ENCODE results near the gene HORMAD2.
"Not testable (repeated sequence)": the region's sequence is repeated elsewhere in the genome, so short reads cannot be mapped to it uniquely, and the experiment has no call there.

HORMAD2 gene

GRCh38 chr22:30192427-30192826 lies 112.2 kb downstream of the HORMAD2 start:
- Mint-ChIP-seq H3K4me1 (ENCODE audit: low read depth) (peaks cover 76% of the 10 kb centered on the region), H3K4me3 (no peak overlapping the region)
- no peak for DNase-seq

GRCh38 chr22:30193031-30193775 lies 112.9 kb downstream of the HORMAD2 start:
- Mint-ChIP-seq H3K4me3 (no peak overlapping the region), H3K9me3 (no peaks in the 10 kb centered on the region), H3K4me1 (ENCODE audit: low read depth) (peaks cover 74% of the 10 kb centered on the region), H3K27me3 (no peaks in the 10 kb centered on the region), H3K36me3 (ENCODE audit: low read depth) (no peaks in the 10 kb centered on the region), H3K27ac (no peak overlapping the region)
- DNase-seq: no peak

More at GRCh38 chr22:30192427-30192826, 112.2 kb downstream of the HORMAD2 start:
- no peaks in the 10 kb centered on the region for H3K36me3 Mint-ChIP-seq (ENCODE audit: low read depth)
- no peaks in the 10 kb centered on the region for H3K27me3 Mint-ChIP-seq
- no peaks in the 10 kb centered on the region for H3K9me3 Mint-ChIP-seq
- no peak overlapping the region for H3K27ac Mint-ChIP-seq

- H3K4me3 Mint-ChIP-seq: peak overlapping the region; percentile 29
- no peaks in the 10 kb centered on the region for H3K27me3 Mint-ChIP-seq
- H3K4me1 Mint-ChIP-seq (ENCODE audit: low read depth): peaks cover 72% of the 10 kb centered on the region
- H3K36me3 Mint-ChIP-seq (ENCODE audit: low read depth): no peaks in the 10 kb centered on the region
- peak overlapping the region; percentile 91 for H3K27ac Mint-ChIP-seq
- H3K9me3 Mint-ChIP-seq: no peaks in the 10 kb centered on the region
- DNase-seq: no peak
These were observed 115.2 kb downstream of the HORMAD2 start for GRCh38 chr22:30195245-30196140.

- peak; percentile 66 for DNase-seq
- Mint-ChIP-seq H3K27me3 (no peaks in the 10 kb centered on the region), H3K9me3 (no peaks in the 10 kb centered on the region), H3K27ac (peak overlapping the region; percentile 91), H3K4me1 (ENCODE audit: low read depth) (peaks cover 64% of the 10 kb centered on the region), H3K36me3 (ENCODE audit: low read depth) (no peaks in the 10 kb centered on the region), H3K4me3 (peak overlapping the region; percentile 29)
These were observed 116.0 kb downstream of the HORMAD2 start for GRCh38 chr22:30196141-30196879.

- H3K36me3 Mint-ChIP-seq (ENCODE audit: low read depth): no peaks in the 10 kb centered on the region
- peak overlapping the region; percentile 91 for H3K27ac Mint-ChIP-seq
- H3K9me3 Mint-ChIP-seq: no peaks in the 10 kb centered on the region
- DNase-seq: no peak
- peak overlapping the region; percentile 29 for H3K4me3 Mint-ChIP-seq
- peaks cover 60% of the 10 kb centered on the region for H3K4me1 Mint-ChIP-seq (ENCODE audit: low read depth)
- H3K27me3 Mint-ChIP-seq: no peaks in the 10 kb centered on the region
These were observed 116.6 kb downstream of the HORMAD2 start for GRCh38 chr22:30196880-30197336.

GRCh38 chr22:30197389-30197788 lies 117.1 kb downstream of the HORMAD2 start:
- DNase-seq: no peak
- H3K4me3 Mint-ChIP-seq: no peak overlapping the region
- H3K27me3 Mint-ChIP-seq: no peaks in the 10 kb centered on the region
- H3K36me3 Mint-ChIP-seq (ENCODE audit: low read depth): no peaks in the 10 kb centered on the region
- H3K9me3 Mint-ChIP-seq: no peaks in the 10 kb centered on the region
- H3K27ac Mint-ChIP-seq: peak overlapping the region; percentile 91
- H3K4me1 Mint-ChIP-seq (ENCODE audit: low read depth): peaks cover 55% of the 10 kb centered on the region

- no peak overlapping the region for H3K4me3 Mint-ChIP-seq
- no peaks in the 10 kb centered on the region for H3K36me3 Mint-ChIP-seq (ENCODE audit: low read depth)
- H3K27ac Mint-ChIP-seq: peak overlapping the region; percentile 42
- peaks cover 46% of the 10 kb centered on the region for H3K4me1 Mint-ChIP-seq (ENCODE audit: low read depth)
- DNase-seq: no peak
- H3K9me3 Mint-ChIP-seq: no peaks in the 10 kb centered on the region
- no peaks in the 10 kb centered on the region for H3K27me3 Mint-ChIP-seq
These were observed 118.0 kb downstream of the HORMAD2 start for GRCh38 chr22:30198152-30198825.

- no peaks in the 10 kb centered on the region for H3K27me3 Mint-ChIP-seq
- DNase-seq: no peak
- H3K27ac Mint-ChIP-seq: no peak overlapping the region
- H3K36me3 Mint-ChIP-seq (ENCODE audit: low read depth): no peaks in the 10 kb centered on the region
- H3K9me3 Mint-ChIP-seq: no peaks in the 10 kb centered on the region
- H3K4me1 Mint-ChIP-seq (ENCODE audit: low read depth): peaks cover 45% of the 10 kb centered on the region
- H3K4me3 Mint-ChIP-seq: no peak overlapping the region
These were observed 118.7 kb downstream of the HORMAD2 start for GRCh38 chr22:30198921-30199320.

- peaks cover 33% of the 10 kb centered on the region for H3K4me1 Mint-ChIP-seq (ENCODE audit: low read depth)
- H3K9me3 Mint-ChIP-seq; H3K27ac Mint-ChIP-seq; H3K4me3 Mint-ChIP-seq; H3K27me3 Mint-ChIP-seq; DNase-seq; H3K36me3 Mint-ChIP-seq (ENCODE audit: low read depth): not testable (repeated sequence)
These were observed 120.6 kb downstream of the HORMAD2 start for GRCh38 chr22:30200905-30201304.

- Mint-ChIP-seq H3K9me3 (no peaks in the 10 kb centered on the region), H3K27ac (no peak overlapping the region), H3K36me3 (ENCODE audit: low read depth) (no peaks in the 10 kb centered on the region), H3K4me1 (ENCODE audit: low read depth) (peaks cover 23% of the 10 kb centered on the region), H3K4me3 (no peak overlapping the region), H3K27me3 (no peaks in the 10 kb centered on the region)
- peak; percentile 24 for DNase-seq
These were observed 121.7 kb downstream of the HORMAD2 start for GRCh38 chr22:30201945-30202344.

GRCh38 chr22:30202531-30203006 lies 122.3 kb downstream of the HORMAD2 start:
- peaks cover 17% of the 10 kb centered on the region for H3K4me1 Mint-ChIP-seq (ENCODE audit: low read depth)
- H3K27ac Mint-ChIP-seq: no peak overlapping the region
- H3K27me3 Mint-ChIP-seq: no peaks in the 10 kb centered on the region
- H3K9me3 Mint-ChIP-seq: no peaks in the 10 kb centered on the region
- H3K4me3 Mint-ChIP-seq: no peak overlapping the region
- peak; percentile 20 for DNase-seq
- H3K36me3 Mint-ChIP-seq (ENCODE audit: low read depth): no peaks in the 10 kb centered on the region

GRCh38 chr22:30204015-30204741 lies 123.9 kb downstream of the HORMAD2 start:
- peak; percentile 12 for DNase-seq
- Mint-ChIP-seq H3K27ac (no peak overlapping the region), H3K9me3 (no peaks in the 10 kb centered on the region), H3K4me1 (ENCODE audit: low read depth) (peaks cover 5% of the 10 kb centered on the region), H3K36me3 (ENCODE audit: low read depth) (no peaks in the 10 kb centered on the region), H3K4me3 (no peak overlapping the region), H3K27me3 (no peaks in the 10 kb centered on the region)

GRCh38 chr22:30204742-30205111 lies 124.5 kb downstream of the HORMAD2 start:
- no peaks in the 10 kb centered on the region for H3K9me3 Mint-ChIP-seq
- no peak overlapping the region for H3K4me3 Mint-ChIP-seq
- H3K27me3 Mint-ChIP-seq: no peaks in the 10 kb centered on the region
- no peaks in the 10 kb centered on the region for H3K36me3 Mint-ChIP-seq (ENCODE audit: low read depth)
- H3K4me1 Mint-ChIP-seq (ENCODE audit: low read depth): no peaks in the 10 kb centered on the region
- no peak overlapping the region for H3K27ac Mint-ChIP-seq
- no peak for DNase-seq
